Uterus (tissue), 2 donors: ENCODE measurements around the gene ZFYVE28.

Source experiments
- CTCF ChIP-seq, 4 experiments: fragments of 200-600 bp in 2 of 4; fragments of 450-650 bp in 2 of 4; sonication (generic) in 2 of 4; IDR thresholded peaks; one replicate each; pipeline ENCODE4 v1.5.1; 2016 to 2019; ENCODE audit warnings: antibody characterized with exemption in 4 of 4, mild to moderate bottlenecking in 2 of 4, moderate library complexity in 1 of 4
- POLR2A ChIP-seq, 2 donors: fragments of 450-650 bp; IDR thresholded peaks; one replicate each; pipeline ENCODE4 v1.6.1; 2016; ENCODE audit warnings: antibody characterized with exemption in 2 of 2, mild to moderate bottlenecking in 1 of 2, moderate library complexity in 1 of 2

GRCh38 chr4:2276581-2277325 lies 141.7 kb downstream of the ZFYVE28 start:
- TF ChIP-seq CTCF (IDR thresholded peaks at IDR 0.05) (no peak), POLR2A (IDR thresholded peaks at IDR 0.05) (no peak)
